GM19099 (cell line): ENCODE results near the gene MIXL1.

ENCODE experiments used
- POLR2A ChIP-seq: IDR thresholded peaks from 3 replicates; pipeline ENCODE4 v1.6.1; 2011; ENCODE audit warnings: low read depth; ENCODE audit not compliant: insufficient read length; ENCODE audit errors: extremely low read depth

The MIXL1 gene

GRCh38 chr1:226207048-226207447 lies 16.4 kb upstream of the MIXL1 start:
- no peak for TF ChIP-seq POLR2A

- TF ChIP-seq POLR2A, result no peak
Observed at GRCh38 chr1:226209307-226210059, 14.0 kb upstream of the MIXL1 start.

GRCh38 chr1:226210571-226211176 lies 12.8 kb upstream of the MIXL1 start:
- no peak for TF ChIP-seq POLR2A

- no peak for TF ChIP-seq POLR2A
Observed at GRCh38 chr1:226211181-226211821, 12.2 kb upstream of the MIXL1 start.

- TF ChIP-seq POLR2A, result no peak
Observed at GRCh38 chr1:226212545-226212944, 10.9 kb upstream of the MIXL1 start.

- TF ChIP-seq POLR2A, result no peak
Observed at GRCh38 chr1:226215239-226215638, 8.2 kb upstream of the MIXL1 start.

- TF ChIP-seq POLR2A, result no peak
Observed at GRCh38 chr1:226216056-226216455, 7.4 kb upstream of the MIXL1 start.

GRCh38 chr1:226217273-226217672 lies 6.2 kb upstream of the MIXL1 start:
- TF ChIP-seq POLR2A, result no peak

- no peak for TF ChIP-seq POLR2A
Observed at GRCh38 chr1:226220473-226221189, 2.8 kb upstream of the MIXL1 start.

- no peak for TF ChIP-seq POLR2A
Observed at GRCh38 chr1:226222686-226223085, 778 bp upstream of the MIXL1 start.

GRCh38 chr1:226223786-226224244 lies 351 bp downstream of the MIXL1 start:
- TF ChIP-seq POLR2A, result no peak

- no peak for TF ChIP-seq POLR2A
Observed at GRCh38 chr1:226226601-226227000, 3.1 kb downstream of the MIXL1 start.

GRCh38 chr1:226233293-226233692 lies 9.8 kb downstream of the MIXL1 start:
- TF ChIP-seq POLR2A, result peak; percentile 32

- no peak for TF ChIP-seq POLR2A
Observed at GRCh38 chr1:226233806-226234205, 10.3 kb downstream of the MIXL1 start.

GRCh38 chr1:226236826-226237225 lies 13.4 kb downstream of the MIXL1 start:
- no peak for TF ChIP-seq POLR2A

GRCh38 chr1:226239421-226239820 lies 16.0 kb downstream of the MIXL1 start:
- TF ChIP-seq POLR2A, result no peak

GRCh38 chr1:226248091-226248490 lies 24.6 kb downstream of the MIXL1 start:
- TF ChIP-seq POLR2A, result no peak
